ENCODE results near the gene RPS6KC1.
"Not testable (repeated sequence)": the region's sequence is repeated elsewhere in the genome, so short reads cannot be mapped to it uniquely, and the experiment has no call there.

RPS6KC1 gene

GRCh38 chr1:213094446-213094845 lies 43.4 kb downstream of the RPS6KC1 start:
- no peak for TF ChIP-seq CTCF (IDR thresholded peaks at IDR 0.05; ENCODE audit: low read depth, low read length, missing control alignments)
- no peak for DNase-seq (ENCODE audit: extremely low read depth, low read depth)
- no peak overlapping the region for H3K4me3 ChIP-seq (replicated peaks; ENCODE audit: low read depth, low read length)

- no peak overlapping the region for H3K4me3 ChIP-seq (replicated peaks; ENCODE audit: low read depth, low read length)
- TF ChIP-seq CTCF (IDR thresholded peaks at IDR 0.05; ENCODE audit: low read depth, low read length, missing control alignments): no peak
- DNase-seq (ENCODE audit: extremely low read depth, low read depth): no peak
These were observed 44.4 kb downstream of the RPS6KC1 start for GRCh38 chr1:213095467-213095866.

GRCh38 chr1:213099682-213100399 lies 48.8 kb downstream of the RPS6KC1 start:
- no peak for DNase-seq (ENCODE audit: extremely low read depth, low read depth)
- no peak for TF ChIP-seq CTCF (IDR thresholded peaks at IDR 0.05; ENCODE audit: low read depth, low read length, missing control alignments)
- H3K4me3 ChIP-seq (replicated peaks; ENCODE audit: low read depth, low read length): no peak overlapping the region

GRCh38 chr1:213100565-213100964 lies 49.5 kb downstream of the RPS6KC1 start:
- not testable (repeated sequence) for DNase-seq (ENCODE audit: extremely low read depth, low read depth)

GRCh38 chr1:213103377-213104306 lies 52.6 kb downstream of the RPS6KC1 start:
- TF ChIP-seq CTCF (IDR thresholded peaks at IDR 0.05; ENCODE audit: low read depth, low read length, missing control alignments): no peak
- no peak for DNase-seq (ENCODE audit: extremely low read depth, low read depth)
- no peak overlapping the region for H3K4me3 ChIP-seq (replicated peaks; ENCODE audit: low read depth, low read length)

More at GRCh38 chr1:213100565-213100964, 49.5 kb downstream of the RPS6KC1 start:
- H3K4me3 ChIP-seq (replicated peaks; ENCODE audit: low read depth, low read length): not testable (repeated sequence)

- no peak for TF ChIP-seq CTCF (IDR thresholded peaks at IDR 0.05; ENCODE audit: low read depth, low read length, missing control alignments)
- no peak for DNase-seq (ENCODE audit: extremely low read depth, low read depth)
- no peak overlapping the region for H3K4me3 ChIP-seq (replicated peaks; ENCODE audit: low read depth, low read length)
These were observed 53.6 kb downstream of the RPS6KC1 start for GRCh38 chr1:213104604-213105003.

- no peak for DNase-seq (ENCODE audit: extremely low read depth, low read depth)
- no peak for TF ChIP-seq CTCF (IDR thresholded peaks at IDR 0.05; ENCODE audit: low read depth, low read length, missing control alignments)
- H3K4me3 ChIP-seq (replicated peaks; ENCODE audit: low read depth, low read length): no peak overlapping the region
These were observed 55.3 kb downstream of the RPS6KC1 start for GRCh38 chr1:213106298-213106697.

Measured in HFF-Myc (cell line).